Testis (tissue), 3 donors: Measurements from ENCODE around the gene FAM174A. TPM values are rescaled to one million over a fixed set of nuclear protein-coding genes. Genes with fewer than 3 reads are reported as not detected.

Experiments
- DNase-seq: peaks from one replicate; pipeline ENCODE4 v3.0.0-alpha.2; 2019
- H3K27ac ChIP-seq, 2 donors: fragments of 200-600 bp; sonication (generic); one replicate each; pipeline ENCODE4 v1.5.1; 2019
- H3K27me3 ChIP-seq: fragments of 200-600 bp; sonication (generic); one replicate; pipeline ENCODE4 v1.5.1; 2019
- H3K36me3 ChIP-seq: fragments of 200-600 bp; sonication (generic); one replicate; pipeline ENCODE4 v1.5.1; 2017; ENCODE audit warnings: low read depth; ENCODE audit errors: missing control alignments
- H3K4me1 ChIP-seq: fragments of 200-600 bp; sonication (generic); one replicate; pipeline ENCODE4 v1.5.1; 2019
- H3K4me3 ChIP-seq, 2 donors: fragments of 200-600 bp; sonication (generic); one replicate each; pipeline ENCODE4 v1.5.1; 2017 to 2019
- H3K9me3 ChIP-seq: fragments of 200-600 bp; sonication (generic); one replicate; pipeline ENCODE4 v1.5.1; 2017
- CTCF ChIP-seq, 3 experiments: fragments of 450-650 bp in 2 of 3; fragments of 200-600 bp in 1 of 3; sonication (generic) in 1 of 3; IDR thresholded peaks; one replicate each; pipeline ENCODE4 v1.5.1; 2016 to 2019; ENCODE audit warnings: antibody characterized with exemption in 3 of 3, mild to moderate bottlenecking in 2 of 3, moderate library complexity in 1 of 3
- POLR2A ChIP-seq: fragments of 450-650 bp; IDR thresholded peaks from one replicate; pipeline ENCODE4 v1.6.1; 2017; ENCODE audit warnings: antibody characterized with exemption, mild to moderate bottlenecking, moderate library complexity
- WGBS, 2 donors: methylation state at CpG; one replicate each; pipeline ENCODE4 v1.1.5; 2018; 5-methylcytosine and 5-hydroxymethylcytosine counted together
- intact Hi-C: fragments of 100-400 bp; cut with DNase I; formaldehyde crosslinking; loops from one replicate; pipeline ENCODE4 v1.15.1; 2023; ENCODE audit warnings: low total_unique reads
- polyA plus RNA-seq: library from polyadenylated mRNA; stranded (reverse); fragments of 350-450 nt; fragmentation: Illumina TruSeq; extraction: RNeasy Lipid Tissue Mini Kit (QIAGEN cat#74804); gene quantifications from one replicate; pipeline ENCODE4 v1.2.3, GENCODE V29; 2014; ENCODE audit warnings: low read depth, low replicate concordance; ENCODE audit not compliant: insufficient read depth
- total RNA-seq, 2 donors: library from RNA; depleted of rRNA; stranded (reverse); fragments of >200 nt; gene quantifications; one replicate each; pipeline ENCODE4 v1.2.3, GENCODE V29; 2016

Gene FAM174A
- total and polyA plus RNA-seq, 3 donors from 2014 or later, result 62.1 to 82.0 (median 64.6) TPM

GRCh38 chr5:100505984-100506670, 29.0 kb upstream of the FAM174A start:
- H3K27me3 ChIP-seq, result no peaks in the 10 kb centered on the region
- H3K27ac ChIP-seq, result no peak overlapping the region
- no peaks in the 10 kb centered on the region for H3K36me3 ChIP-seq
- H3K4me1 ChIP-seq, result no peaks in the 10 kb centered on the region
- intact Hi-C loops, result no loop called here
- no peak for DNase-seq
- TF ChIP-seq CTCF (IDR thresholded peaks at IDR 0.05) (no peak), POLR2A (no peak)
- H3K4me3 ChIP-seq, result no peak overlapping the region
- H3K9me3 ChIP-seq, result no peaks in the 10 kb centered on the region
- WGBS, 2 donors, result 66 to 80% methylated on average over 1 of the region's 1 CpG

GRCh38 chr5:100516285-100516684, 18.9 kb upstream of the FAM174A start:
- Histone ChIP-seq H3K27ac (no peak overlapping the region), H3K4me1 (no peaks in the 10 kb centered on the region), H3K27me3 (no peaks in the 10 kb centered on the region), H3K9me3 (no peaks in the 10 kb centered on the region), H3K36me3 (no peaks in the 10 kb centered on the region), H3K4me3 (no peak overlapping the region)
- TF ChIP-seq POLR2A (no peak), CTCF (IDR thresholded peaks at IDR 0.05) (no peak)
- intact Hi-C loops, result no loop called here
- DNase-seq, result no peak
- WGBS, 2 donors, result 80 to 100% methylated on average over 1 of the region's 1 CpG

GRCh38 chr5:100517301-100517974, 17.7 kb upstream of the FAM174A start:
- Histone ChIP-seq H3K27me3 (no peaks in the 10 kb centered on the region), H3K36me3 (no peaks in the 10 kb centered on the region), H3K27ac (no peak overlapping the region), H3K4me3 (no peak overlapping the region), H3K4me1 (no peaks in the 10 kb centered on the region), H3K9me3 (no peaks in the 10 kb centered on the region)
- 88 to 94% methylated on average over 2 to 5 of the region's 5 CpGs for WGBS, 2 donors
- no peak for DNase-seq
- intact Hi-C loops, result no loop called here
- no peak for TF ChIP-seq POLR2A
- TF ChIP-seq CTCF (IDR thresholded peaks at IDR 0.05), result no peak

- DNase-seq, result no peak
- TF ChIP-seq CTCF (IDR thresholded peaks at IDR 0.05), result no peak
- intact Hi-C loops, result no loop called here
- Histone ChIP-seq H3K4me3 (no peak overlapping the region), H3K27me3 (no peaks in the 10 kb centered on the region), H3K27ac (no peak overlapping the region), H3K9me3 (no peaks in the 10 kb centered on the region), H3K4me1 (no peaks in the 10 kb centered on the region), H3K36me3 (no peaks in the 10 kb centered on the region)
- whole genome bisulfite sequencing, 2 donors, result 95 to 100% methylated on average over 3 of the region's 3 CpGs
These were observed 16.8 kb upstream of the FAM174A start for GRCh38 chr5:100518377-100518776.

GRCh38 chr5:100519075-100519474, 16.1 kb upstream of the FAM174A start:
- intact Hi-C loops, result no loop called here
- H3K4me1 ChIP-seq, result no peaks in the 10 kb centered on the region

More at GRCh38 chr5:100519075-100519474, 16.1 kb upstream of the FAM174A start:
- no peaks in the 10 kb centered on the region for H3K36me3 ChIP-seq
- TF ChIP-seq CTCF (IDR thresholded peaks at IDR 0.05), result no peak
- no peaks in the 10 kb centered on the region for H3K9me3 ChIP-seq
- H3K27ac ChIP-seq, result no peak overlapping the region
- no peak overlapping the region for H3K4me3 ChIP-seq
- DNase-seq, result no peak
- no peaks in the 10 kb centered on the region for H3K27me3 ChIP-seq
